IPS-18c (cell line): ENCODE results near the gene RASL12.
A peak's percentile ranks its signal among the peaks of the same experiment; 100 is the strongest.
"Not testable (repeated sequence)": the region's sequence is repeated elsewhere in the genome, so short reads cannot be mapped to it uniquely, and the experiment has no call there.

Experiments used
- H3K4me3 ChIP-seq: 2 replicates; pipeline ENCODE4 v1.7.0; 2013; ENCODE audit warnings: low read depth, mild to moderate bottlenecking, low read length, moderate library complexity; ENCODE audit not compliant: insufficient read depth
- H3K9me3 ChIP-seq: one replicate; pipeline ENCODE4 v1.6.1; 2013; ENCODE audit warnings: mild to moderate bottlenecking, low read length, moderate library complexity; ENCODE audit not compliant: control insufficient read depth, insufficient read depth

RASL12 gene

GRCh38 chr15:65028338-65028737 is 39.5 kb downstream of the RASL12 start:
- Histone ChIP-seq H3K9me3 (peaks cover 2% of the 10 kb centered on the region), H3K4me3 (peak overlapping the region; percentile 98)

- H3K9me3 ChIP-seq: peaks cover 2% of the 10 kb centered on the region
- H3K4me3 ChIP-seq: no peak overlapping the region
Observed at GRCh38 chr15:65027593-65027992, 40.2 kb downstream of the RASL12 start.

GRCh38 chr15:65026756-65027155 is 41.0 kb downstream of the RASL12 start:
- no peak overlapping the region for H3K4me3 ChIP-seq
- H3K9me3 ChIP-seq: peaks cover 2% of the 10 kb centered on the region

GRCh38 chr15:65021488-65021887 is 46.3 kb downstream of the RASL12 start:
- Histone ChIP-seq H3K4me3 (no peak overlapping the region), H3K9me3 (no peaks in the 10 kb centered on the region)

- Histone ChIP-seq H3K9me3 (no peaks in the 10 kb centered on the region), H3K4me3 (no peak overlapping the region)
Observed at GRCh38 chr15:65020419-65020818, 47.4 kb downstream of the RASL12 start.

- not testable (repeated sequence) for H3K4me3 ChIP-seq
Observed at GRCh38 chr15:65011198-65011597, 56.6 kb downstream of the RASL12 start.

GRCh38 chr15:65008983-65009382 is 58.8 kb downstream of the RASL12 start:
- no peak overlapping the region for H3K4me3 ChIP-seq
- no peaks in the 10 kb centered on the region for H3K9me3 ChIP-seq

More at GRCh38 chr15:65011198-65011597, 56.6 kb downstream of the RASL12 start:
- H3K9me3 ChIP-seq: not testable (repeated sequence)

- no peak overlapping the region for H3K4me3 ChIP-seq
- no peaks in the 10 kb centered on the region for H3K9me3 ChIP-seq
Observed at GRCh38 chr15:65006876-65007275, 60.9 kb downstream of the RASL12 start.

GRCh38 chr15:65004993-65005392 is 62.8 kb downstream of the RASL12 start:
- no peaks in the 10 kb centered on the region for H3K9me3 ChIP-seq
- no peak overlapping the region for H3K4me3 ChIP-seq
